Memory B cell (primary cell): ENCODE measurements around the gene TMEM178A.

Experiments used
- ATAC-seq: fragments of 150-1000 bp; cut with Tn5 transposase; 2 replicates; pipeline ENCODE4 v1.10.0; 2021; ENCODE audit warnings: low read depth, mild to moderate bottlenecking, moderate library complexity
- DNase-seq, 2 donors: peaks; one replicate each; pipeline ENCODE4 v3.0.0; 2022; ENCODE audit warnings: low spot score in 2 of 2
- H3K27ac Mint-ChIP-seq: one replicate; pipeline ENCODE4 v1.8.0; 2022; ENCODE audit warnings: mild to moderate bottlenecking, moderate library complexity, mixed read lengths
- H3K27me3 Mint-ChIP-seq: one replicate; pipeline ENCODE4 v1.8.0; 2022; ENCODE audit warnings: mixed read lengths
- H3K36me3 Mint-ChIP-seq: one replicate; pipeline ENCODE4 v1.8.0; 2022; ENCODE audit warnings: mild to moderate bottlenecking, mixed read lengths
- H3K4me1 Mint-ChIP-seq: one replicate; pipeline ENCODE4 v1.8.0; 2022; ENCODE audit warnings: mixed read lengths
- H3K4me3 Mint-ChIP-seq: one replicate; pipeline ENCODE4 v1.8.0; 2022; ENCODE audit warnings: mild to moderate bottlenecking, moderate library complexity, mixed read lengths
- H3K9me3 Mint-ChIP-seq: one replicate; pipeline ENCODE4 v1.8.0; 2022; ENCODE audit warnings: mixed read lengths

Gene TMEM178A

DNA sequence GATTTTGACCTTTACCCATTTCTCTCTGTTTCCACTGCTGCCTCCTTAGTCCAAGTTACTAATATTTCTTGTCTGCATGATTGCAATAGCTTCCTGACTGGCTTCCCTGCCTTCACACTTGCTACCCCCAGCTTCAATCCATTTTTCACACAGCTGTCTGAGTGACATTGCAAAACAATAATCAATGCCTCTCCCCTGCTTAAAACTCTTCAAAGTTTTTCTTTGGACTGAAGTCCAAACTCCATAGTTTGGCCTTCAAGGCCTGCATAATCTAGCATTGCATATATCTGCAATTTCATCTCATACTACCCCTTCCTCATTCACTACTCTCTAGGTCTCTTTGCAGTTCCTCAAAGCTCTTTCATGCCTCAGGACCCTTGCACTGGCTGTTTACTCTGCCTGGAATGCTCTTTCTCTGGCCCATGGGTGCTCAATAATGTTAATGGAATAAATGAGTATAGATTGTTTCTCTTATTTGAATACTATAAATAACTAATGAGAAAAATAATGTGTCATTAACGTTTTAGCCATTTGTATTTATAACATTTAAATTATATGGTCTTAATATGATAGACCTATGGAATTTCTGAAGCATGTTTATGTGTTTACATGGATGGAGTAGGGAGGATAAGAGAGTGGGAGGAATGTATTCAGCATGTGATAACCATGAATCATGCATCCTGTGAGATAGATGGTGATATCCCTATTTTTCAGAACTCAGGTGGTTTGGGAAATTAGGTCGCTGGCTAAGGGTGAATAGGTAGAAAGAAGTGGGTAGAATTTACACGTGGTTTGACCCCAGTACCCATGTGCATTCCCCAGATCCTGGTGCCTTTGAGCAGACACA lies 5.7 kb upstream of the TMEM178A start:
- Mint-ChIP-seq H3K9me3 (no peaks in the 10 kb centered on the region), H3K4me3 (no peak overlapping the region), H3K27me3 (peaks cover 14% of the 10 kb centered on the region), H3K36me3 (no peaks in the 10 kb centered on the region), H3K27ac (no peak overlapping the region), H3K4me1 (no peaks in the 10 kb centered on the region)
- DNase-seq (no peak), ATAC-seq (no peak)

DNA sequence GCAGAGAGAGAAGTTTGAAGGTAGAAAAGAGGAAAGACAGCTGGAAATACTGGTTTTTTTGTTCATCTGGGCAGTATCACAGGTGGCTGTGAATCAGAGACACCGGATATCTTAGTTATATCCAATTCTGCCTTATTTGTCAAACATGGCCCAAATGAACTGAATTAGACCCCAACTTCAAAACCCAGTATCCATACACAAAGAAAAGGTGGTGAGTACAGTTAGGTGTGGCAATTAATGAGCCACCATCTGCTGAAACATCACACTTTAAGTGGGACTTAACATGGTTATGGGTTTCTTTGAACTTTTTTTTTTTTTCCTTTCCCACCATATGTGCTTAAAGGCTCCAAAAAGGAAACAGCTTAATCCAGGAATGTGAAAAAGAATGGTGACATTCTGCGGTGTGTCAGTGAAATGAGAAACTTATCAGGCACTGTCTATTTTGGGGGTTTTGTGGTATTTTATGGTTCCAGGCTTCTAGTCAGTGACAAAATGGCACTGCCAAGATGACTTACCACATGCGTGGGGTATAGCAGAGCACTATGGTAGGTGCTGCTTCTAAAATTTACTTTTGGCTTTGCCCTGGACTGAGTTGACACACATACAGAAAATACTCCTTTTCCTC lies 5.0 kb upstream of the TMEM178A start:
- no peak overlapping the region for H3K27ac Mint-ChIP-seq
- H3K9me3 Mint-ChIP-seq = no peaks in the 10 kb centered on the region
- DNase-seq (no peak), ATAC-seq (no peak)
- no peak overlapping the region for H3K4me3 Mint-ChIP-seq
- H3K36me3 Mint-ChIP-seq = no peaks in the 10 kb centered on the region
- H3K4me1 Mint-ChIP-seq = peaks cover 3% of the 10 kb centered on the region
- H3K27me3 Mint-ChIP-seq = peaks cover 18% of the 10 kb centered on the region

DNA sequence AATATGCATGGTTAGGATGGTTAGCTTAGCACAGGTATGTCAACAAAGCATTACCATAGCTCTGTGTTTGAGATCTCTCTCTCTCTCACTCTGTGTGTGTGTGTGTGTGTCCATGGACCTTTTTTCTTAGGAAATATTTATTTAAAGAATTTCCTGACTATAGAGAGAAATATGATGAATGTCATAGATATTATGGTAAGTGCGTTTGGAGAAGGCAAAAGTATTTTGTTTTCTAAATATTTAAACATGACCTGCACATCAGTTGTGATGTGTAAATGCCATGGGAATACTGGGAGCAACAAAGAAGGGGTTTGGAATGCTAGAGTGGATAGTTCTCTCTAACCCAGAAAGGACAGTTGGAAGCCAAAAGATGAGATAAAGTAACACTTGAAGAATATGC lies 3.9 kb upstream of the TMEM178A start:
- ATAC-seq = no peak
- peaks cover 2% of the 10 kb centered on the region for H3K36me3 Mint-ChIP-seq
- H3K27me3 Mint-ChIP-seq = peaks cover 20% of the 10 kb centered on the region
- H3K4me1 Mint-ChIP-seq = peaks cover 8% of the 10 kb centered on the region
- H3K27ac Mint-ChIP-seq = no peak overlapping the region
- no peak for DNase-seq
- no peak overlapping the region for H3K4me3 Mint-ChIP-seq
- H3K9me3 Mint-ChIP-seq = no peaks in the 10 kb centered on the region

DNA sequence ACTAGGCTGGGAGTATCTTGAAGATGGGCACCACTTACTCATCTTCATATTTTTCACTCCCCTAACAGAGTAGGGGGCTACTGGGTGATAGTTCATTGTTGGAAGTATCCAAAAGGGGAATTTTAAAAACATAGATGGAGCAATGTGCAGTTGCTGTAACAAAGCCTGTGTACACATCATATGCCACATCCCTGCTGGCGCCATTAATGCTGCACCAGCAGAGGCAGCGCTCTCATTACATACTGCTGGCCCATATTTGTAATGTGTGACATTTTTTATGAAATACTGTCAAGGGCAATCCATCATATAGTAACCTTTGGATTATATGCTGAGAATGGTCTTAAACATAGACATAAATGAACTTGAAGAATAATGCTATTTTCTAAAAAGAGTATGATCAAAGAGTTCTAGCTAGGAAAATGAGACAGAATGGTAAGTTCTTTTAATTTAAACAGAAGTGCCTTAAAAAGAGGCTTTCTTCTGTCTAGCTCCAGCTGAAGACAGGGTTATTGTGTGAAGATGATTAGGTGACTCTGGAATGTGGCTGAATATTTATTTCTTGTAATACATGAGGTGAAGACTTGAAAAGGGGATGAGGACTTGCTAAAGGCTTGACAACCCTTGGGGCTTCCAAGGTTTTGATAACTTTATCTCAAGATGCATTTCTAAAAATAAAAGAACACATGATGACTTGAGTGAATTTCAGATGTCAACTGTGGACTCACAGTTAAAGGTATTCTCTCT lies 2.4 kb upstream of the TMEM178A start:
- no peak overlapping the region for H3K27ac Mint-ChIP-seq
- no peak overlapping the region for H3K4me3 Mint-ChIP-seq
- ATAC-seq = no peak
- peaks cover 11% of the 10 kb centered on the region for H3K4me1 Mint-ChIP-seq
- H3K36me3 Mint-ChIP-seq = peaks cover 2% of the 10 kb centered on the region
- peaks cover 24% of the 10 kb centered on the region for H3K27me3 Mint-ChIP-seq
- no peaks in the 10 kb centered on the region for H3K9me3 Mint-ChIP-seq
- DNase-seq = no peak

DNA sequence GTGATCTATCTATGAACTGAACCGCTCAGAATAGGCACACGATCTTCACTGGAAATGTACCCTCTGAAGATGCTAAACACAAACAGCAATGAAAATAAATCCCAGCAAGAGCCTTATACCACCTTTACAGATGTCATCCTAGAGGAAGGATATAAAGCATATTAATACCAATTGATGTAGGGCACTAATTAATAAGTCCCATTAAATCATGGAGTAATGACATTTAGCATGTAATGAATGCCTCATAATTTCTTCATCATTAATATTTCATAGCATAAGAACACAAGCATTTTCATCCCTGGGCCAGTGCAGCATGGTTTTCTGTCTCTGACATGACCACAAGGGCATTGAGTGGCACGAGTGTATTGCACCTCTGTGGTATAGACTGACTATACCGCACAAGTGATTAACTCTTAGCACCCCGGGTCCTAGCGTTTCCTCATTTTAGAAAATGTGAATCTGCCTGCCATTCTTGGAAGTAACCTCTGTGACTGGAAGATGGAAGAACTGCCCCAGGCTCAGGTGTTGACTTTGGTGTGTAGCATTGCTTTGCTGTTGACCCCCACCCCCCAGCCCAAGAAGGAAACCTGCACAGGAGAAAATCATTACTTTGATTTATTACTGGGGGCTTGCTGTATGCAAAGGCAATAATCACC lies 1.4 kb upstream of the TMEM178A start:
- no peak for ATAC-seq
- Mint-ChIP-seq H3K36me3 (peaks cover 2% of the 10 kb centered on the region), H3K9me3 (no peaks in the 10 kb centered on the region), H3K27me3 (peaks cover 26% of the 10 kb centered on the region), H3K27ac (no peak overlapping the region), H3K4me1 (peaks cover 11% of the 10 kb centered on the region), H3K4me3 (no peak overlapping the region)
- DNase-seq = no peak

DNA sequence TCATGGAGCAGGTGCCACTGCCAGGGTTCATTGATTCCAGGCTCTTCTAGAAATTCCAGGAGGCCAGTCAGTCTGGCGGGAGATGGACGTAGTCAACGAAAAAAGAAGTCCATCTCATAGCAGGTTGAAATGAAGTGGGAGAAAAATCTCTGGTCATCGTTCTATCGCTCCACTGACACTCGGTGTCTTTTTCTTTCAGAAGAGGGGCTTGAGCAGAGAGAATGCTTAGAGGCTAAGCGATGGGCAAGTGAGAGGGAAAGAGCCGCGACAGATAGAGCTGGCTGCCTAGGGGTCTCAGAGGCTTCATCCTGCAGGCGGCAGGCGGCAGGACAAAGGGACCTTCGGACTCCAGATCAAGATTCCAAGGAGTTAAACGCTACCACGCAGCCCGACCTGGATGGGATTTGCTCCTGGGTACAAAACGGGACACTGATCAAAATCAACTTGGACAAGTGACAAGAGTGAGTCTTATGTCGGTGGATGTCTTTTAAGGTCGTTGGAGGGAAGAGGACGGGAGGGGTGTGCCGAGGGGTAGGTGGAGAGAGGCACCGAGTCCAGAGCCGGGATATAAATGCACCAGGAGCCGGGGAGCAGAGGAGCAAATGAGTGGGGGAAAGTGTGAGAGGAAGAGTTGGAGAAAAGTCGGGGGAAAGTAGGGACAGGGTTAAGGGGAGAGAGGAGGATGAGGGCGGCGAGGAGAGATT lies 677 bp upstream of the TMEM178A start:
- Mint-ChIP-seq H3K4me1 (peaks cover 11% of the 10 kb centered on the region), H3K27me3 (peaks cover 26% of the 10 kb centered on the region)
- ATAC-seq = no peak

DNA sequence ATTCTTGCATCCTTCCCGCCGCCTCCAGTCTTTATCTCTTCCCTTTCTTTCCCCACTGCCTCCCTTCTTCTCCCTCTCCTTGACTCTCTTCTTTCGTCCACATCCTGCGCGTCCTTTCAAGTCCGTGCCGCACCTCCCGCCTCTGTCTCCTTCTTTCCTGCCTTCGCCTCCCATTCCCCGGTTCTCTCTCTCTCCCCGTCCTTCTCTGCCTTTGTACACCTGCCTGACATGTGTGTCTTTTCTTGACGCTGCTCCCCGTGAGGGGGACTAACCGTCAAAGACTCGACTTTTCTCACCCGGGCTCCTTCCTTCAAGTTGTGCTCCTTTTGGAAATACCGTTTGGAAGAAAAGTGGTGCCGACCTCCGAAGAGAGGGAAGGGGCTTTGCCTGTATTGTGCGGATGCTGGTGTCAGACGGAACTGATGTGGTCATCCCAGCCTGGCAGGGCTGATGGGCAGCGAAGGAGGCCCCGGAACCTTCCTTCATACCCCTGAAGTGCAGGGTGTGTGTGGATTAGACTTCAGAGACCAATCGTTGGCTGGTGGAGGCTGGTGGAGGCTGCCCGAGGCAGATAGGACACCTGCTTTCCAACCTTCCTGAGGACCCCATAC lies 879 bp downstream of the TMEM178A start:
- Mint-ChIP-seq H3K27me3 (peaks cover 23% of the 10 kb centered on the region), H3K9me3 (no peaks in the 10 kb centered on the region), H3K27ac (no peak overlapping the region), H3K36me3 (peaks cover 2% of the 10 kb centered on the region), H3K4me1 (peaks cover 11% of the 10 kb centered on the region), H3K4me3 (peak overlapping the region; percentile 82)
- DNase-seq = no peak
- ATAC-seq = no peak

More for the DNA sequence above, 677 bp upstream of the TMEM178A start:
- Mint-ChIP-seq H3K4me3 (peak overlapping the region; percentile 79), H3K27ac (no peak overlapping the region), H3K9me3 (no peaks in the 10 kb centered on the region), H3K36me3 (peaks cover 2% of the 10 kb centered on the region)
- no peak for DNase-seq

DNA sequence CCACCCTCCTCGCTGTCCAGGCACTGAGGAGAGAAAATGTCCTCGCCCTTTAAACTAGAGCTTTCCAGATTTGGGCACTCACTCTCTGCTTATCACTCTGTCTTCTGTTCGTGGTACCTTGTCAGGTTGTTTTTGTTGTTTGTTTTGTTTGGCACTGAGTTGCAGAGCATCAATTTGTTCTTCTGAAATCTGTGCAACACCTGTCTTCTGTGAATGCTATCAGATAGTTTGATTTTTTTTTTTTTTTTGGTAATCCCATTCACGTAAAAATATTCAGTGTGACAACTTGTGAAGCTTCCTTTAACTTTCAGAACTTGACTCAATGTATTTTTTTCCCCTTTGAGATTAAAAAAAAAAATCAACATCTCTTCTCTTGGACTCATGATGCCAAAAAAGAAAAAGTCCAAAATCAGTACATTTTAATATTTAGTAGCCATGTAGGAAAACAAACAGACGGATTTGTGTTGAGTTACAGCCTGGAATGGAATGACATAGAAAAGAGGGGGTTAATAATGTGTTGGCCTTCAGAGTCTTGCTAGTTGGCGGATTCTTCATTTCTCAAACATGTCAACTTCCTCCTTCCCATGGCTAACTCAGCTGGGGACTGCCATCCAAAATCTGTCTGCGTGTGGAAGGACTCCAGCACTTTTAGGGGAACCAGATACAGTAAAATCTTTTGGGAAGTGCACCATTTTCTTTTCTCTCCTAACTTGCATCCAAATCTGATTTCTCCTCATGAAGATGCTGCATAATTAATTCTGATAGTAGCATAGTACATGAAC lies 1.6 kb downstream of the TMEM178A start:
- Mint-ChIP-seq H3K4me3 (peak overlapping the region; percentile 82), H3K27ac (no peak overlapping the region), H3K9me3 (no peaks in the 10 kb centered on the region), H3K4me1 (peaks cover 11% of the 10 kb centered on the region), H3K36me3 (peaks cover 2% of the 10 kb centered on the region), H3K27me3 (peaks cover 21% of the 10 kb centered on the region)
- ATAC-seq (no peak), DNase-seq (no peak)

DNA sequence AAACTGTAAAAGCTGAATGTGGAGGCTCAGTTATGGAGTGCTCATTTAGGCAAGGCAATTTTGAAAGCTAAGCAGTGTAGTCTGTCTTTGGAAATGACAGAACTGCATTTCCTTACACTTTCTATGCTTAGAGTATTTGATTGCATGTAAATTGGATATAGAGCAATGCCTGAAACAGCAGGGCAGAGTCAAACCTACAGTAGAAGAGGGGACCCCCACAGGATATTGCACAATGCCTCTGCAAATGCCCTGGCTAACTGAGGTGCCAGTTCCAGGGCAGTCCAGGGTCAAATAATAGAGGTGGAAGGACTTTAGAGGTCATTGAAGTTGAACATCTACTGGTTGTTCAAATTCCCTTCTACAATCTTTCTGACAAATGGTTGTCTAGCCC lies 2.2 kb downstream of the TMEM178A start:
- Mint-ChIP-seq H3K27me3 (peaks cover 26% of the 10 kb centered on the region), H3K36me3 (peaks cover 2% of the 10 kb centered on the region), H3K4me3 (no peak overlapping the region), H3K4me1 (peaks cover 11% of the 10 kb centered on the region), H3K9me3 (no peaks in the 10 kb centered on the region), H3K27ac (no peak overlapping the region)
- ATAC-seq = no peak
- no peak for DNase-seq

DNA sequence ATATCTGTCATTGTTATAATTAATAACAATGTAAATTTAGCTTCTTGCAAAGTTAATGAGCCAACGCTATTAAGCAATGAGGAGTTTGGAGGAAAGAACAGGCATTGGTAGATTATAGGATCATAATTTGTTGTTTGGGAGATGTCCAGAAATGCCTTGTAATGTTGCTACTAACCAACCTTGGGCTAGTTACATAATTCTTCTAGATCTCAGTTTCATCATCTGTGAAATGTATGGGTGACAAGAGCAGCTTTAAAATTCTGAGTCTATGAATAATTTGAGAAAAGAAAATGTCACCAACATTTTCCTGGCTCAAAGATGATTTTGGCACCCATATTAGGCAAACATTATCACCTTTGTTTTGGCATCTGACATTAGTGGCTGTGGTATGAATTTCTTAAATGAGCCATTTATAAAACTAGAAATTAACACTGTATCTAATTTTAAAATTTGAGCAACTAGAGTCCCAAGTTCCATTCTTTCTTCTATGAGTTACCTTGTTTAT lies 2.9 kb downstream of the TMEM178A start:
- Mint-ChIP-seq H3K4me3 (no peak overlapping the region), H3K4me1 (peaks cover 11% of the 10 kb centered on the region), H3K9me3 (no peaks in the 10 kb centered on the region), H3K27ac (no peak overlapping the region), H3K36me3 (peaks cover 2% of the 10 kb centered on the region), H3K27me3 (peaks cover 24% of the 10 kb centered on the region)
- no peak for DNase-seq
- no peak for ATAC-seq

DNA sequence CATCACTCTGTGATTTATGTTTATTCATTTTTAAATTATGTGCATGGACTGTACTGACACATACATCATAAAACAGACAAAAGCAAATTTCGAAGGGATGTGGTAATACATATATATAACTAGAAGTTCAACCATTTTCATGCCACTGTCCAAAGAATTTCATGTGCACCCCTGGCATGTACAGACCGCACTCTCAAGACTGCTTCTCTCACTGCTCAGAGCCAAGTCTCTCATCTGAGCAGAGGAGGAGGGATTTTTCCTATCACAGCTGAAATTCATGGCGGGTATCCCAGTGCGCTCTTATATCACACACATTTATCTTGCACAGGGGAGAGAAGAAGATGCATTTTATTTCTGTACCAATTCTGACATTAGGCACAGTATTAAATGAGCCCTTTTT lies 5.9 kb downstream of the TMEM178A start:
- H3K27me3 Mint-ChIP-seq = peaks cover 14% of the 10 kb centered on the region
- no peak for ATAC-seq
- no peaks in the 10 kb centered on the region for H3K9me3 Mint-ChIP-seq
- peaks cover 4% of the 10 kb centered on the region for H3K4me1 Mint-ChIP-seq
- no peak overlapping the region for H3K4me3 Mint-ChIP-seq
- H3K36me3 Mint-ChIP-seq = no peaks in the 10 kb centered on the region
- H3K27ac Mint-ChIP-seq = no peak overlapping the region
- DNase-seq = no peak

DNA sequence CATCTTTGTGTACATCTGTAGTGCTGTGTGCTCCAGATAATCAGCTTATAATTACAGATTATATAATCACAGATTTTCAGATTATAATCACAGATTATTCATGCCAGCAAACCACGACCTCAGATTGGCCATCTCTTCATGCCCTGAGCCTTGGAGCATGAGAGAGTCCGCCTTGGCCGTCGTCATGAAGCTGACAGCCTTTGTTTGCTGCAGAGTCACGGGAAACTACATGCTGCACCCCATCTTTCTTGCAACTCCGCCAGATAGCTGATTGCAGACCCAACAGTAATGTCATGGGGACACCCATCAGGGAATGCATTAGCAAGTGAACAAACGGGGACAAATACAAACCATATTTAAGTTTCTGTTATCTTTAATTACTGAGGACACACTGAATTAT lies 7.3 kb downstream of the TMEM178A start:
- H3K4me3 Mint-ChIP-seq = no peak overlapping the region
- DNase-seq = no peak
- no peaks in the 10 kb centered on the region for H3K36me3 Mint-ChIP-seq
- H3K27me3 Mint-ChIP-seq = peaks cover 10% of the 10 kb centered on the region
- no peaks in the 10 kb centered on the region for H3K4me1 Mint-ChIP-seq
- ATAC-seq = no peak
- H3K27ac Mint-ChIP-seq = no peak overlapping the region
- peaks cover 2% of the 10 kb centered on the region for H3K9me3 Mint-ChIP-seq
